HCT116 (cell line): ENCODE data around the gene AOPEP. TPM values are rescaled to one million over a fixed set of nuclear protein-coding genes. Genes with fewer than 3 reads are reported as not detected.

Experiments used
- ATAC-seq: fragments of 200-7000 bp; cut with Tn5 transposase; 2 replicates; pipeline ENCODE4 v1.9.1; 2020; ENCODE audit warnings: mild to moderate bottlenecking, moderate library complexity
- BruUV-seq: library from RNA; stranded (reverse); fragments of 400-500 nt; replicated peaks from 2 replicates; lab custom pipeline; 2021; lab: Mats Ljungman, UMichigan
- CTCF ChIA-PET: fragments of 300-600 bp; sonication (Branson Sonifier 250); formaldehyde crosslinking; loops from one replicate; lab custom pipeline; 2021; ENCODE audit warnings: antibody characterized with exemption; lab: Charles Lee
- POLR2A ChIA-PET: fragments of 300-600, 350-600 bp; sonication (Branson Sonifier 250); formaldehyde crosslinking; loops from one replicate; lab custom pipeline; 2021; ENCODE audit warnings: antibody characterized with exemption; lab: Charles Lee
- RAD21 ChIA-PET, 2 experiments: fragments of 300-600 bp; sonication (Branson Sonifier 250); formaldehyde crosslinking; loops; one replicate each; lab custom pipeline; 2023; ENCODE audit warnings: low total read pairs in 2 of 2; ENCODE audit not compliant: uncharacterized antibody in 2 of 2, unreplicated experiment in 2 of 2, low non-redundant PET in 1 of 2; lab: Charles Lee
- DNase-seq: peaks from one replicate; pipeline ENCODE4 v3.0.0-alpha.2; 2010; ENCODE audit warnings: low read depth, low spot score
- H2AFZ ChIP-seq: fragments of 200-600 bp; shearing (Covaris generic), sonication (generic); 2 replicates; pipeline ENCODE4 v1.6.1; 2017; ENCODE audit warnings: low read depth, mixed run types, mixed read lengths, antibody characterized with exemption, low read length; ENCODE audit not compliant: poor library complexity, severe bottlenecking
- H3K27ac ChIP-seq: 2 replicates; pipeline ENCODE4 v1.5.1; 2012; ENCODE audit warnings: low read depth, low read length
- H3K27me3 ChIP-seq: fragments of 200-600 bp; sonication (generic); 2 replicates; pipeline ENCODE4 v1.6.1; 2016; ENCODE audit warnings: mixed run types, low read length, mixed read lengths; ENCODE audit not compliant: insufficient read depth
- H3K36me3 ChIP-seq, 2 experiments: fragments of 200-500 bp in 1 of 2; fragments of 200-600 bp in 1 of 2; sonication (Bioruptor generic) in 1 of 2; sonication (generic) in 1 of 2; 2 replicates each; pipeline versions ENCODE4 v1.5.1 to v1.6.1; 2014 to 2016; ENCODE audit warnings: low read length in 2 of 2, inconsistent platforms in 1 of 2, mixed read lengths in 1 of 2, mixed run types in 1 of 2; ENCODE audit not compliant: insufficient read depth in 2 of 2, control insufficient read depth in 1 of 2
- H3K4me1 ChIP-seq, 2 experiments: fragments of 200-600 bp in 1 of 2; sonication (generic) in 1 of 2; 2 replicates each; pipeline versions ENCODE4 v1.5.1 to v1.6.1; 2012 to 2017; ENCODE audit warnings: low read length in 2 of 2, inconsistent platforms in 1 of 2, mild to moderate bottlenecking in 1 of 2, mixed read lengths in 1 of 2, mixed run types in 1 of 2, moderate library complexity in 1 of 2; ENCODE audit not compliant: insufficient read depth in 2 of 2, control insufficient read depth in 1 of 2
- H3K4me2 ChIP-seq: fragments of 200-600 bp; sonication (generic); 2 replicates; pipeline ENCODE4 v1.6.1; 2017; ENCODE audit warnings: mixed run types, low read length, mixed read lengths
- H3K4me3 ChIP-seq, 2 experiments: fragments of 200-600 bp in 1 of 2; sonication (generic) in 1 of 2; replicated peaks in 1 of 2; 2 replicates each; pipeline ENCODE4 v1.5.1; 2011 to 2016; ENCODE audit warnings: low read length in 2 of 2, control low read depth in 1 of 2, low read depth in 1 of 2, mild to moderate bottlenecking in 1 of 2, mixed read lengths in 1 of 2, mixed run types in 1 of 2
- H3K79me2 ChIP-seq: fragments of 200-600 bp; sonication (generic); 2 replicates; pipeline ENCODE4 v1.6.1; 2017; ENCODE audit warnings: mild to moderate bottlenecking, mixed run types, low read length, moderate library complexity, mixed read lengths; ENCODE audit not compliant: insufficient read depth
- H3K9ac ChIP-seq: fragments of 200-600 bp; sonication (generic); 2 replicates; pipeline ENCODE4 v1.6.1; 2016; ENCODE audit warnings: low read length, mixed read lengths
- H3K9me2 ChIP-seq: fragments of 200-600 bp; sonication (generic), shearing (Covaris generic); 2 replicates; pipeline ENCODE4 v1.6.1; 2017; ENCODE audit warnings: mixed run types, mild to moderate bottlenecking, moderate library complexity; ENCODE audit not compliant: insufficient read depth
- H3K9me3 ChIP-seq, 2 experiments: fragments of 200-500 bp in 1 of 2; fragments of 200-600 bp in 1 of 2; sonication (Bioruptor generic) in 1 of 2; sonication (generic) in 1 of 2; 2 replicates each; pipeline ENCODE4 v1.6.1; 2014 to 2017; ENCODE audit warnings: low read length in 2 of 2, mixed read lengths in 2 of 2, inconsistent platforms in 1 of 2, low read depth in 1 of 2, mild to moderate bottlenecking in 1 of 2, mixed run types in 1 of 2, moderate library complexity in 1 of 2; ENCODE audit not compliant: control insufficient read depth in 1 of 2, insufficient read depth in 1 of 2
- H4K20me1 ChIP-seq: fragments of 200-600 bp; sonication (generic), shearing (Covaris generic); 2 replicates; pipeline ENCODE4 v1.6.1; 2017; ENCODE audit warnings: mixed run types, mild to moderate bottlenecking, moderate library complexity; ENCODE audit not compliant: insufficient read depth
- CBX3 ChIP-seq: IDR thresholded peaks from 2 replicates; pipeline ENCODE4 v1.6.1; 2012; ENCODE audit warnings: low read depth
- POLR2A ChIP-seq: IDR thresholded peaks from 2 replicates; pipeline ENCODE4 v1.7.0; 2011; ENCODE audit warnings: borderline replicate concordance; ENCODE audit not compliant: insufficient read depth, insufficient read length; ENCODE audit errors: extremely low read depth
- RAD21 ChIP-seq: IDR thresholded peaks from 2 replicates; pipeline ENCODE4 v1.6.1; 2012; ENCODE audit warnings: low read depth, mild to moderate bottlenecking
- SIN3A ChIP-seq: IDR thresholded peaks from 2 replicates; pipeline ENCODE4 v1.6.1; 2012; ENCODE audit warnings: low read depth
- SRF ChIP-seq: IDR thresholded peaks from 2 replicates; pipeline ENCODE4 v1.6.1; 2012; ENCODE audit warnings: low read depth
- ZFX ChIP-seq: fragments of 450-650 bp; IDR thresholded peaks from 2 replicates; pipeline ENCODE4 v1.6.1; 2017
- intact Hi-C: fragments of 100-400 bp; cut with micrococcal nuclease; formaldehyde crosslinking; loops from 2 replicates; pipeline ENCODE4 v1.10.0; 2022
- total RNA-seq: library from RNA; stranded (reverse); gene quantifications from one replicate; pipeline ENCODE4 v1.2.1, GENCODE V29; 2021; ENCODE audit not compliant: unreplicated experiment
- TF ChIP-seq, protein P1 (sequence below): IDR thresholded peaks from 2 replicates; pipeline ENCODE4 v1.6.1; 2011; ENCODE audit warnings: mild to moderate bottlenecking, low read length, moderate library complexity; ENCODE audit not compliant: insufficient replicate concordance; ENCODE audit errors: extremely low read depth

AOPEP gene
- total RNA-seq, 1 experiment from 2014 or later = 15.1 TPM

DNA sequence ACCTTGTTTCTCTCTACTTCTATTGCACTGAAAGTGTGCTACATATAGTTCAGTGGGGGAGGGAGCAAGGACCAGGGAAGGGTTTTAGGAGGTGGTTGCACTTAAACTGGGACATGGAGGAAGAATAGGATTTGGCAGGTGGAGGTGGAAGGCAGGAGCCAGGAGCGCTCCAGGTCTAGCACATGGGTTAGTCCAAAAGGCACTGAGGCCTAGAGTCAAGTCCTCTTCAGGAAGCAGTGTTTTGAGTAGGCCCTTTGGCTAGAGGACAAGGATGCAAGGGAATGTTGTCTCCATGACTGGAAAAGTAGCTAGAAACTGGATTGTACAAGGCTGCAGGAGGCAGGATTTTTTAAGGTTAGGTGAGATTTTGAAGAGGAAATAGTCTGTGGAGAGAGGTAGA, 31.5 kb downstream of the AOPEP start:
- Histone ChIP-seq H2AFZ (no peak overlapping the region), H3K27me3 (no peaks in the 10 kb centered on the region), H3K4me1 (peaks cover 0 to 5% of the 10 kb centered on the region in 2 experiments; a peak in 1 of 4 replicates), H3K79me2 (no peaks in the 10 kb centered on the region; the same call in 1 of the 2 replicates), H3K9ac (no peak overlapping the region), H3K4me3 (no peak overlapping the region), H4K20me1 (no peaks in the 10 kb centered on the region), H3K4me2 (no peak overlapping the region), H3K9me3 (no peaks in the 10 kb centered on the region), H3K36me3 (peaks cover 0 to 6% of the 10 kb centered on the region in 2 experiments; a peak in 2 of 4 replicates), H3K9me2 (no peaks in the 10 kb centered on the region), H3K27ac (no peak overlapping the region)
- BruUV-seq = no TSS peak
- no peak for TF ChIP-seq CBX3
- TF ChIP-seq, protein P1, sequence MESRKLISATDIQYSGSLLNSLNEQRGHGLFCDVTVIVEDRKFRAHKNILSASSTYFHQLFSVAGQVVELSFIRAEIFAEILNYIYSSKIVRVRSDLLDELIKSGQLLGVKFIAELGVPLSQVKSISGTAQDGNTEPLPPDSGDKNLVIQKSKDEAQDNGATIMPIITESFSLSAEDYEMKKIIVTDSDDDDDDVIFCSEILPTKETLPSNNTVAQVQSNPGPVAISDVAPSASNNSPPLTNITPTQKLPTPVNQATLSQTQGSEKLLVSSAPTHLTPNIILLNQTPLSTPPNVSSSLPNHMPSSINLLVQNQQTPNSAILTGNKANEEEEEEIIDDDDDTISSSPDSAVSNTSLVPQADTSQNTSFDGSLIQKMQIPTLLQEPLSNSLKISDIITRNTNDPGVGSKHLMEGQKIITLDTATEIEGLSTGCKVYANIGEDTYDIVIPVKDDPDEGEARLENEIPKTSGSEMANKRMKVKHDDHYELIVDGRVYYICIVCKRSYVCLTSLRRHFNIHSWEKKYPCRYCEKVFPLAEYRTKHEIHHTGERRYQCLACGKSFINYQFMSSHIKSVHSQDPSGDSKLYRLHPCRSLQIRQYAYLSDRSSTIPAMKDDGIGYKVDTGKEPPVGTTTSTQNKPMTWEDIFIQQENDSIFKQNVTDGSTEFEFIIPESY = no peak
- TF ChIP-seq SIN3A = no peak
- TF ChIP-seq SRF = no peak
- ChIA-PET RAD21 (no interaction called here), CTCF (no interaction called here), POLR2A (no interaction called here)
- DNase-seq = no peak
- ATAC-seq = no peak
- intact Hi-C loops = no loop called here

DNA sequence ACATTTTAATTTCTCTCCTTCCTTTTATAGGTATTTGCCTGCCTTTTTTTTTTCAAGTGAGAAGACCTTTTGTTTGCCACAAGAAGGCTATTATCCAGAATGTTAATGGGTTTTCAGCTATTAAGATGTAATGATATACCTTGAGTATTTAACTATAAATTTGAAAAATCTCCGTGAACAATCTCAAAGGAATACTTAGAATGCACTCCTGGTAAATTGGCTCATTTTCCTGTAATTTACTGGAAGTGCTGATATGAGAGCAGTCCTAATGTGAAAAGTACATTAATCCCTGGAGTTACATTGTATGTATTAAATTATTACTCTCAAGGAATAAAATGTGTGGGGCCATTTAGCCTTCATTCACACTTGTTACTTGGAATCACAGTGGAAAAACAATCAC, 32.4 kb downstream of the AOPEP start:
- no peaks in the 10 kb centered on the region for H3K9me3 ChIP-seq
- RAD21 ChIA-PET = no interaction called here
- TF ChIP-seq RAD21 (no peak), ZFX (no peak), POLR2A (no peak)
- DNase-seq (no peak), ATAC-seq (no peak)
- CTCF ChIA-PET = no interaction called here
- intact Hi-C loops = no loop called here
- H4K20me1 ChIP-seq = no peaks in the 10 kb centered on the region
- no TSS peak for BruUV-seq
- no peak overlapping the region for H3K27ac ChIP-seq
- H3K4me3 ChIP-seq = no peak overlapping the region
- H3K9ac ChIP-seq = no peak overlapping the region
- no peak overlapping the region for H3K4me2 ChIP-seq
- H3K79me2 ChIP-seq = peaks cover 1% of the 10 kb centered on the region
- no peak overlapping the region for H2AFZ ChIP-seq
- no peaks in the 10 kb centered on the region for H3K27me3 ChIP-seq
- POLR2A ChIA-PET = no interaction called here
- H3K36me3 ChIP-seq = peaks cover 0 to 6% of the 10 kb centered on the region in 2 experiments; a peak in 2 of 4 replicates
- H3K4me1 ChIP-seq = peaks cover 0 to 5% of the 10 kb centered on the region in 2 experiments; a peak in 1 of 4 replicates
- H3K9me2 ChIP-seq = no peaks in the 10 kb centered on the region
